Liver (tissue), 3 donors: ENCODE measurements around the gene VSIG2.

Experiments used
- CTCF ChIP-seq: fragments of 150-350 bp; IDR thresholded peaks from 2 replicates; pipeline ENCODE4 v1.5.1; 2017; ENCODE audit warnings: improper control_type of control experiment, low read depth, low read length; ENCODE audit not compliant: missing input control
- FOXA1 ChIP-seq: IDR thresholded peaks from 2 replicates; pipeline ENCODE4 v1.6.1; 2016; ENCODE audit warnings: antibody characterized with exemption
- GABPA ChIP-seq, 2 donors: IDR thresholded peaks in 1 of 2; conservative IDR thresholded peaks in 1 of 2; 2 replicates each; pipeline ENCODE4 v1.6.1; 2016; ENCODE audit warnings: antibody characterized with exemption in 2 of 2, mild to moderate bottlenecking in 1 of 2, moderate library complexity in 1 of 2
- HNF4A ChIP-seq, 2 donors: conservative IDR thresholded peaks; 2 replicates each; pipeline ENCODE4 v1.6.1; 2016; ENCODE audit warnings: antibody characterized with exemption in 2 of 2, mild to moderate bottlenecking in 2 of 2
- JUND ChIP-seq, 2 donors: IDR thresholded peaks; 2 replicates each; pipeline ENCODE4 v1.6.1; 2016; ENCODE audit warnings: antibody characterized with exemption in 2 of 2
- MAX ChIP-seq: IDR thresholded peaks from 2 replicates; pipeline ENCODE4 v1.6.1; 2016; ENCODE audit warnings: antibody characterized with exemption
- RAD21 ChIP-seq, 2 donors: IDR thresholded peaks; 2 replicates each; pipeline ENCODE4 v1.6.1; 2016; ENCODE audit warnings: antibody characterized with exemption in 2 of 2, mild to moderate bottlenecking in 2 of 2
- REST ChIP-seq: IDR thresholded peaks from 2 replicates; pipeline ENCODE4 v1.6.1; 2016; ENCODE audit warnings: antibody characterized with exemption, mild to moderate bottlenecking
- RXRA ChIP-seq, 2 donors: IDR thresholded peaks; 2 replicates each; pipeline ENCODE4 v1.6.1; 2017 to 2018; ENCODE audit warnings: antibody characterized with exemption in 2 of 2, mild to moderate bottlenecking in 1 of 2
- SP1 ChIP-seq: IDR thresholded peaks from 2 replicates; pipeline ENCODE4 v1.6.1; 2018; ENCODE audit warnings: antibody characterized with exemption, mild to moderate bottlenecking
- YY1 ChIP-seq: IDR thresholded peaks from 2 replicates; pipeline ENCODE4 v1.6.1; 2016; ENCODE audit warnings: antibody characterized with exemption, mild to moderate bottlenecking
- TF ChIP-seq, protein P1 (sequence below): IDR thresholded peaks from 2 replicates; pipeline ENCODE4 v1.6.1; 2016; ENCODE audit warnings: antibody characterized with exemption
- TF ChIP-seq, protein P2 (sequence below): IDR thresholded peaks from 2 replicates; pipeline ENCODE4 v1.6.1; 2016; ENCODE audit warnings: antibody characterized with exemption
- donor health status: healthy.
- donor health status: healthy.

GRCh38 chr11:124749912-124750311 lies 2.1 kb downstream of the VSIG2 start:
- TF ChIP-seq CTCF: no peak
- no peak for TF ChIP-seq YY1
- TF ChIP-seq, protein P1, sequence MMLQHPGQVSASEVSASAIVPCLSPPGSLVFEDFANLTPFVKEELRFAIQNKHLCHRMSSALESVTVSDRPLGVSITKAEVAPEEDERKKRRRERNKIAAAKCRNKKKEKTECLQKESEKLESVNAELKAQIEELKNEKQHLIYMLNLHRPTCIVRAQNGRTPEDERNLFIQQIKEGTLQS: no peak
- no peak for TF ChIP-seq RAD21 (IDR thresholded peaks at IDR 0.05)
- TF ChIP-seq, protein P2, sequence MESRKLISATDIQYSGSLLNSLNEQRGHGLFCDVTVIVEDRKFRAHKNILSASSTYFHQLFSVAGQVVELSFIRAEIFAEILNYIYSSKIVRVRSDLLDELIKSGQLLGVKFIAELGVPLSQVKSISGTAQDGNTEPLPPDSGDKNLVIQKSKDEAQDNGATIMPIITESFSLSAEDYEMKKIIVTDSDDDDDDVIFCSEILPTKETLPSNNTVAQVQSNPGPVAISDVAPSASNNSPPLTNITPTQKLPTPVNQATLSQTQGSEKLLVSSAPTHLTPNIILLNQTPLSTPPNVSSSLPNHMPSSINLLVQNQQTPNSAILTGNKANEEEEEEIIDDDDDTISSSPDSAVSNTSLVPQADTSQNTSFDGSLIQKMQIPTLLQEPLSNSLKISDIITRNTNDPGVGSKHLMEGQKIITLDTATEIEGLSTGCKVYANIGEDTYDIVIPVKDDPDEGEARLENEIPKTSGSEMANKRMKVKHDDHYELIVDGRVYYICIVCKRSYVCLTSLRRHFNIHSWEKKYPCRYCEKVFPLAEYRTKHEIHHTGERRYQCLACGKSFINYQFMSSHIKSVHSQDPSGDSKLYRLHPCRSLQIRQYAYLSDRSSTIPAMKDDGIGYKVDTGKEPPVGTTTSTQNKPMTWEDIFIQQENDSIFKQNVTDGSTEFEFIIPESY: no peak
- TF ChIP-seq SP1: no peak
- no peak for TF ChIP-seq RXRA (IDR thresholded peaks at IDR 0.05)
- TF ChIP-seq REST: no peak
- TF ChIP-seq JUND (IDR thresholded peaks at IDR 0.05): no peak
- no peak for TF ChIP-seq MAX
- TF ChIP-seq GABPA (IDR thresholded peaks at IDR 0.05 in 1 of 2, conservative IDR thresholded peaks at IDR 0.05 in 1 of 2): no peak
- TF ChIP-seq FOXA1: no peak
- TF ChIP-seq HNF4A (conservative IDR thresholded peaks at IDR 0.05): no peak
